IMR-90 (cell line): Measurements from ENCODE around the gene SPG11. TPM values are rescaled to one million over a fixed set of nuclear protein-coding genes. Genes with fewer than 3 reads are reported as not detected.

ENCODE experiments used
- ATAC-seq: fragments of 200-7000 bp; cut with Tn5 transposase; 2 replicates; pipeline ENCODE4 v1.9.1; 2020; ENCODE audit warnings: low read depth, mild to moderate bottlenecking, moderate library complexity
- BruUV-seq: library from RNA; stranded (reverse); fragments of 400-500 nt; replicated peaks from 2 replicates; lab custom pipeline; 2021; lab: Mats Ljungman, UMichigan
- CTCF ChIA-PET: fragments of 300-600 bp; formaldehyde crosslinking; extraction: SDS; loops from one replicate; lab custom pipeline; 2021; ENCODE audit warnings: antibody characterized with exemption; lab: Yijun Ruan, JAX
- POLR2A ChIA-PET: fragments of 300-600 bp; sonication (Branson Sonifier 250); formaldehyde crosslinking; loops from one replicate; lab custom pipeline; 2022; ENCODE audit warnings: antibody characterized with exemption; ENCODE audit not compliant: unreplicated experiment; lab: Charles Lee
- DNase-seq: peaks from one replicate; pipeline ENCODE4 v3.0.0; 2013
- H2AFZ ChIP-seq: replicated peaks from 2 replicates; pipeline ENCODE3; 2013; ENCODE audit warnings: low read length, mild to moderate bottlenecking; ENCODE audit not compliant: poor library complexity
- H2AK5ac ChIP-seq: 2 replicates; pipeline ENCODE4 v1.6.1; 2013; ENCODE audit warnings: low read depth, low read length, inconsistent platforms
- H2AK9ac ChIP-seq: replicated peaks from 2 replicates; pipeline ENCODE3; 2013; ENCODE audit warnings: mild to moderate bottlenecking, low read depth, low read length, moderate library complexity; ENCODE audit not compliant: poor library complexity
- H2BK120ac ChIP-seq: 2 replicates; pipeline ENCODE4 v1.6.1; 2013; ENCODE audit warnings: low read depth, low read length, inconsistent platforms
- H2BK15ac ChIP-seq: 3 replicates; pipeline ENCODE4 v1.6.1; 2013; ENCODE audit warnings: low read depth, low read length, inconsistent platforms
- H2BK20ac ChIP-seq: 2 replicates; pipeline ENCODE4 v1.6.1; 2013; ENCODE audit warnings: low read depth, mild to moderate bottlenecking, inconsistent platforms, low read length, moderate library complexity
- H2BK5ac ChIP-seq: 2 replicates; pipeline ENCODE4 v1.6.1; 2013; ENCODE audit warnings: mild to moderate bottlenecking, low read depth, low read length, inconsistent platforms; ENCODE audit not compliant: poor library complexity, severe bottlenecking
- H3K14ac ChIP-seq: replicated peaks from 2 replicates; pipeline ENCODE4 v1.6.1; 2013; ENCODE audit warnings: low read depth, low read length, inconsistent platforms
- H3K18ac ChIP-seq: 2 replicates; pipeline ENCODE4 v1.6.1; 2013; ENCODE audit warnings: low read depth, low read length, control low read depth
- H3K23ac ChIP-seq: 2 replicates; pipeline ENCODE4 v1.6.1; 2013; ENCODE audit warnings: low read depth, low read length, inconsistent platforms
- H3K27ac ChIP-seq: 2 replicates; pipeline ENCODE4 v1.5.1; 2013; ENCODE audit warnings: mild to moderate bottlenecking, control low read depth, low read length; ENCODE audit not compliant: insufficient read depth
- H3K27me3 ChIP-seq: 2 replicates; pipeline ENCODE4 v1.6.1; 2013; ENCODE audit warnings: low read length; ENCODE audit not compliant: control insufficient read depth, insufficient read depth
- H3K36me3 ChIP-seq: 2 replicates; pipeline ENCODE4 v1.6.1; 2013; ENCODE audit warnings: low read length, mixed read lengths; ENCODE audit not compliant: control insufficient read depth, insufficient read depth
- H3K4ac ChIP-seq: 2 replicates; pipeline ENCODE4 v1.6.1; 2013; ENCODE audit warnings: low read depth, low read length, inconsistent platforms
- H3K4me1 ChIP-seq: 2 replicates; pipeline ENCODE4 v1.6.1; 2013; ENCODE audit warnings: low read length, mixed read lengths; ENCODE audit not compliant: control insufficient read depth, insufficient read depth
- H3K4me2 ChIP-seq: 2 replicates; pipeline ENCODE4 v1.6.1; 2013; ENCODE audit warnings: low read depth, mild to moderate bottlenecking, control low read depth, low read length, moderate library complexity
- H3K4me3 ChIP-seq: 2 replicates; pipeline ENCODE4 v1.5.1; 2013; ENCODE audit warnings: low read depth, mild to moderate bottlenecking, control low read depth, low read length, moderate library complexity; ENCODE audit not compliant: insufficient read depth
- H3K56ac ChIP-seq: 2 replicates; pipeline ENCODE4 v1.6.1; 2013; ENCODE audit warnings: low read length, inconsistent platforms; ENCODE audit not compliant: insufficient read depth; ENCODE audit errors: extremely low read depth
- H3K79me1 ChIP-seq, 2 experiments: 2 replicates each; pipeline ENCODE4 v1.6.1; 2013; ENCODE audit warnings: low read length in 2 of 2, inconsistent platforms in 1 of 2, low read depth in 1 of 2
- H3K9ac ChIP-seq: 2 replicates; pipeline ENCODE4 v1.6.1; 2013; ENCODE audit warnings: low read depth, low read length, control low read depth
- H3K9me1 ChIP-seq: 2 replicates; pipeline ENCODE4 v1.6.1; 2013; ENCODE audit warnings: low read length, inconsistent platforms; ENCODE audit not compliant: insufficient read depth
- H3K9me3 ChIP-seq: 2 replicates; pipeline ENCODE4 v1.6.1; 2013; ENCODE audit warnings: low read length; ENCODE audit not compliant: control insufficient read depth, insufficient read depth
- H4K20me1 ChIP-seq: 2 replicates; pipeline ENCODE4 v1.6.1; 2013; ENCODE audit warnings: low read length, inconsistent platforms; ENCODE audit not compliant: insufficient read depth
- H4K5ac ChIP-seq: 2 replicates; pipeline ENCODE4 v1.6.1; 2013; ENCODE audit warnings: mild to moderate bottlenecking, low read depth, low read length, control low read depth
- H4K8ac ChIP-seq, 2 experiments: 2 replicates each; pipeline ENCODE4 v1.6.1; 2013; ENCODE audit warnings: low read depth in 2 of 2, low read length in 2 of 2, control low read depth in 1 of 2, inconsistent platforms in 1 of 2
- H4K91ac ChIP-seq: 2 replicates; pipeline ENCODE4 v1.6.1; 2013; ENCODE audit warnings: low read depth, low read length, inconsistent platforms; ENCODE audit not compliant: insufficient read depth
- RFX5 ChIP-seq: IDR thresholded peaks from 2 replicates; pipeline ENCODE4 v1.8.0; 2012; ENCODE audit warnings: low read depth, mild to moderate bottlenecking, low read length, moderate library complexity
- WGBS, 2 experiments: methylation state at CpG; one replicate each; pipeline versions ENCODE4 v1.1.5 to v1.1.7; 2013; ENCODE audit warnings: missing lambda C conversion rate in 2 of 2; ENCODE audit not compliant: insufficient read length in 1 of 2; ENCODE audit errors: extremely low coverage in 2 of 2; 5-methylcytosine and 5-hydroxymethylcytosine counted together
- dilution Hi-C: fragments of 300-500 bp; cut with HindIII; formaldehyde crosslinking; loops from one replicate; pipeline ENCODE4 v1.14.3; 2018; ENCODE audit warnings: low sequenced_read_pairs; ENCODE audit not compliant: unreplicated experiment
- in situ Hi-C: fragments of 300-500 bp; cut with MboI; formaldehyde crosslinking; loops from 3 replicates; pipeline ENCODE4 v1.14.3; 2019; ENCODE audit warnings: low sequenced_read_pairs, inconsistent platforms, mixed read lengths
- intact Hi-C: fragments of 100-400 bp; cut with micrococcal nuclease; formaldehyde crosslinking; loops from 2 replicates; pipeline ENCODE4 v1.10.0; 2022
- polyA plus RNA-seq, 3 experiments: library from polyadenylated mRNA; depleted of rRNA; stranded (reverse); fragments of >200 nt; gene quantifications; 2 replicates each; pipeline ENCODE4 v1.2.3, GENCODE V29; 2012; ENCODE audit warnings: low replicate concordance in 1 of 3
- total RNA-seq: library from RNA; depleted of rRNA; stranded (reverse); fragments of >200 nt; gene quantifications from 2 replicates; pipeline ENCODE4 v1.2.3, GENCODE V29; 2012

The SPG11 gene
- total and polyA plus RNA-seq, 2 of the 4 experiments (the other 2 are of a cell fraction) = 30.8 to 32.6 TPM

DNA sequence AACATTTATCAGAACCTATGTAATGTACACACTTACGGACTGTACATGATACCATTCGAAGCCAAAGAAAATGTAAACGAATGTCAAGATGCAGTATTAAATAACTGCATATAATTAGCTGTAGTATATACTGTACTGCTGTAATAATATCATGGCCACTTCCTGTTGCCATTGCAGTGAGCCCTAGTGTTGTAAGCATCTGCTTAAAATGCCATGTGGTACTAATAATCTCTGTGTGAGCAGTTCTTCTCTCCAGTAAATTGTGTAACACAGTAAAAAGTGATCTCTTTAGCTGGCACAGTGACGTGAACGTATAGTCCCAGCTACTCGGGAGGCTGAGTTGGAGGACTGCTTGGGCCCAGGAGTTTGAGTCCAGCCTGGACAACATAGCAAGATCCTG is 8.6 kb downstream of the SPG11 start:
- no peak overlapping the region for H2BK15ac ChIP-seq
- TF ChIP-seq RFX5 = no peak
- no peak overlapping the region for H2AK5ac ChIP-seq
- CTCF ChIA-PET = no interaction called here
- ATAC-seq (peak; percentile 27; the same call in 1 of the 2 replicates), DNase-seq (peak; percentile 20)
- H2BK5ac ChIP-seq = no peak overlapping the region
- no peak overlapping the region for H2BK20ac ChIP-seq
- no peaks in the 10 kb centered on the region; the same call in 1 of the 2 replicates for H3K9me1 ChIP-seq
- dilution Hi-C loops (no loop called here), intact Hi-C loops (no loop called here), in situ Hi-C loops (no loop called here)
- H3K9ac ChIP-seq = no peak overlapping the region
- no peak overlapping the region for H2AFZ ChIP-seq
- H3K18ac ChIP-seq = no peak overlapping the region
- no TSS peak for BruUV-seq
- H3K14ac ChIP-seq = no peak overlapping the region
- H3K36me3 ChIP-seq = peaks cover 21% of the 10 kb centered on the region
- H3K27ac ChIP-seq = no peak overlapping the region
- no peak overlapping the region for H4K8ac ChIP-seq
- H4K20me1 ChIP-seq = no peaks in the 10 kb centered on the region
- H3K27me3 ChIP-seq = no peaks in the 10 kb centered on the region
- H3K23ac ChIP-seq = no peak overlapping the region
- H3K4me3 ChIP-seq = no peak overlapping the region
- no peak overlapping the region for H3K4ac ChIP-seq
- H2AK9ac ChIP-seq = no peak overlapping the region
- H3K79me1 ChIP-seq = peaks cover 3 to 16% of the 10 kb centered on the region in 2 experiments; a peak in 3 of 4 replicates
- POLR2A ChIA-PET = no interaction called here
- H4K91ac ChIP-seq = no peak overlapping the region
- H3K9me3 ChIP-seq = no peaks in the 10 kb centered on the region
- no peak overlapping the region for H4K5ac ChIP-seq
- no peak overlapping the region for H3K4me2 ChIP-seq
- H2BK120ac ChIP-seq = no peak overlapping the region
- H3K56ac ChIP-seq = no peak overlapping the region
- WGBS, 2 experiments = no CpG with 5 or more reads among the region's 6 CpGs
- H3K4me1 ChIP-seq = no peaks in the 10 kb centered on the region
